ENCODE data around the gene KRTAP10-5. TPM values are rescaled to one million over a fixed set of nuclear protein-coding genes. Genes with fewer than 3 reads are reported as not detected.

Gene KRTAP10-5
- total RNA-seq, 1 experiment from 2014 or later: not detected

GRCh38 chr21:44618504-44618903 is 38.1 kb upstream of the KRTAP10-5 start:
- peak; percentile 40 for DNase-seq (ENCODE audit: low spot score)

GRCh38 chr21:44617071-44617501 is 36.7 kb upstream of the KRTAP10-5 start:
- Mint-ChIP-seq H3K9me3 (peaks cover 33% of the 10 kb centered on the region), H3K27ac (no peak overlapping the region)
- no peak for TF ChIP-seq ELF4 (CRISPR knock-in tag; IDR thresholded peaks at IDR 0.05; ENCODE audit: low read depth)
- no peak for TF ChIP-seq JUN (CRISPR knock-in tag; IDR thresholded peaks at IDR 0.05)
- no peak for TF ChIP-seq AR (CRISPR knock-in tag; IDR thresholded peaks at IDR 0.05)
- TF ChIP-seq PRRX2 (CRISPR knock-in tag; IDR thresholded peaks at IDR 0.05): no peak
- TF ChIP-seq NR2C2 (CRISPR knock-in tag; IDR thresholded peaks at IDR 0.05): no peak
- TF ChIP-seq KAT7 (CRISPR knock-in tag; IDR thresholded peaks at IDR 0.05; ENCODE audit: borderline replicate concordance): no peak
- TF ChIP-seq ZNF138 (CRISPR knock-in tag; conservative IDR thresholded peaks at IDR 0.05): no peak
- no peak for TF ChIP-seq ZNF416 (CRISPR knock-in tag; IDR thresholded peaks at IDR 0.05)
- TF ChIP-seq CREM (CRISPR knock-in tag; IDR thresholded peaks at IDR 0.05): no peak
- no peak for TF ChIP-seq ZMAT4 (CRISPR knock-in tag; IDR thresholded peaks at IDR 0.05)
- TF ChIP-seq RORB (CRISPR knock-in tag; IDR thresholded peaks at IDR 0.05): no peak
- no peak for TF ChIP-seq CDX4 (CRISPR knock-in tag; IDR thresholded peaks at IDR 0.05; ENCODE audit: borderline replicate concordance)
- TF ChIP-seq ZNF423 (CRISPR knock-in tag; IDR thresholded peaks at IDR 0.05): no peak
- no peak for TF ChIP-seq USF2 (CRISPR knock-in tag; IDR thresholded peaks at IDR 0.05)
- TF ChIP-seq ZNF532 (CRISPR knock-in tag; IDR thresholded peaks at IDR 0.05; ENCODE audit: borderline replicate concordance): no peak
- TF ChIP-seq SP1 (CRISPR knock-in tag; conservative IDR thresholded peaks at IDR 0.05): no peak

More at GRCh38 chr21:44618504-44618903, 38.1 kb upstream of the KRTAP10-5 start:
- no peak for TF ChIP-seq NFYB (CRISPR knock-in tag; conservative IDR thresholded peaks at IDR 0.05; ENCODE audit: low read depth)
- no peak for TF ChIP-seq FOXP1 (CRISPR knock-in tag; IDR thresholded peaks at IDR 0.05; ENCODE audit: borderline replicate concordance)
- TF ChIP-seq AFF4 (CRISPR knock-in tag; IDR thresholded peaks at IDR 0.05; ENCODE audit: borderline replicate concordance): no peak
- Mint-ChIP-seq H3K27me3 (ENCODE audit: low read depth) (peaks cover 2% of the 10 kb centered on the region; the same call in 1 of the 2 replicates), H3K27ac (no peak overlapping the region), H3K4me1 (peaks cover 31% of the 10 kb centered on the region), H3K4me3 (no peak overlapping the region), H3K9me3 (peaks cover 47% of the 10 kb centered on the region), H3K36me3 (peaks cover 33% of the 10 kb centered on the region)
- ATAC-seq: peak; percentile 81
- ChIA-PET CTCF (interaction anchor here (0.8 to 3.6 kb wide), 10 partner anchors 8 to 182 kb away, joined by 3 to 16 read pairs (median 4); partner anchors contain the start of genes KRTAP10-12, KRTAP10-5, KRTAP10-9 and TSPEAR), POLR2A (interaction anchor here (0.6 kb wide), 1 partner anchor 221 kb away, joined by 3 read pairs; no protein-coding TSS in a partner anchor)

More at GRCh38 chr21:44617071-44617501, 36.7 kb upstream of the KRTAP10-5 start:
- ATAC-seq: peak; percentile 77
- DNase-seq (ENCODE audit: low spot score): peak; percentile 48
- peaks cover 31% of the 10 kb centered on the region for H3K4me1 Mint-ChIP-seq
- no peaks in the 10 kb centered on the region; the same call in 1 of the 2 replicates for H3K27me3 Mint-ChIP-seq (ENCODE audit: low read depth)
- ChIA-PET POLR2A (no interaction called here), CTCF (interaction anchor here (0.6 to 3.6 kb wide), 5 partner anchors 106 to 276 kb away, joined by 4 to 16 read pairs (median 4); no protein-coding TSS in a partner anchor)
- peaks cover 28% of the 10 kb centered on the region for H3K36me3 Mint-ChIP-seq
- no peak overlapping the region for H3K4me3 Mint-ChIP-seq
